GM19468 (cell line): Measurements from ENCODE around the gene PEAR1.

Experiments used
- ATAC-seq: cut with Tn5 transposase; IDR thresholded peaks from one replicate; pipeline ENCODE4 v1.9.1; 2021; ENCODE audit warnings: mild to moderate bottlenecking, moderate library complexity, moderate number of reproducible peaks; ENCODE audit not compliant: unreplicated experiment; ENCODE audit errors: extremely low read depth

The PEAR1 gene

GRCh38 chr1:156860113-156860627, 33.3 kb upstream of the PEAR1 start:
- ATAC-seq, result no peak

- ATAC-seq, result no peak
These were observed 32.7 kb upstream of the PEAR1 start, which contains the start of gene NTRK1 for GRCh38 chr1:156860628-156861423. Gene NTRK1, plus strand, starts transcription at chr1:156860865. Its CDS starts 70 bp downstream, at chr1:156860935.

- no peak for ATAC-seq
These were observed 30.9 kb upstream of the PEAR1 start for GRCh38 chr1:156862584-156862983.

- no peak for ATAC-seq
These were observed 30.4 kb upstream of the PEAR1 start for GRCh38 chr1:156862997-156863599.

GRCh38 chr1:156863631-156864030, 29.9 kb upstream of the PEAR1 start:
- no peak for ATAC-seq

- no peak for ATAC-seq
These were observed 28.7 kb upstream of the PEAR1 start for GRCh38 chr1:156864796-156865195.

GRCh38 chr1:156865258-156865657, 28.3 kb upstream of the PEAR1 start:
- no peak for ATAC-seq

GRCh38 chr1:156865865-156866248, 27.7 kb upstream of the PEAR1 start:
- no peak for ATAC-seq

GRCh38 chr1:156866249-156866909, 27.1 kb upstream of the PEAR1 start:
- ATAC-seq, result no peak

GRCh38 chr1:156868341-156868740, 25.2 kb upstream of the PEAR1 start:
- ATAC-seq, result no peak

- no peak for ATAC-seq
These were observed 24.1 kb upstream of the PEAR1 start for GRCh38 chr1:156869455-156869854.

- no peak for ATAC-seq
These were observed 19.9 kb upstream of the PEAR1 start for GRCh38 chr1:156873659-156874058.

GRCh38 chr1:156874142-156874541, 19.4 kb upstream of the PEAR1 start:
- ATAC-seq, result no peak

- no peak for ATAC-seq
These were observed 18.8 kb upstream of the PEAR1 start for GRCh38 chr1:156874572-156875340.

GRCh38 chr1:156875341-156875615, 18.2 kb upstream of the PEAR1 start:
- no peak for ATAC-seq

- ATAC-seq, result no peak
These were observed 17.2 kb upstream of the PEAR1 start for GRCh38 chr1:156876281-156876680.

GRCh38 chr1:156877433-156878170, 15.9 kb upstream of the PEAR1 start:
- ATAC-seq, result no peak

GRCh38 chr1:156879876-156880275, 13.6 kb upstream of the PEAR1 start:
- no peak for ATAC-seq

- ATAC-seq, result no peak
These were observed 13.0 kb upstream of the PEAR1 start for GRCh38 chr1:156880473-156880872.

- no peak for ATAC-seq
These were observed 12.4 kb upstream of the PEAR1 start for GRCh38 chr1:156881101-156881500.
